ENCODE results near the gene TUBB8.
A peak's percentile ranks its signal among the peaks of the same experiment; 100 is the strongest.
"Not testable (repeated sequence)": the region's sequence is repeated elsewhere in the genome, so short reads cannot be mapped to it uniquely, and the experiment has no call there.

Gene TUBB8

GRCh38 chr10:13315-13635, 35.8 kb downstream of the TUBB8 start:
- DNase-seq: not testable (repeated sequence)

GRCh38 chr10:12444-13314, 36.4 kb downstream of the TUBB8 start:
- DNase-seq: not testable (repeated sequence)

GRCh38 chr10:11260-11659, 37.8 kb downstream of the TUBB8 start:
- not testable (repeated sequence) for DNase-seq

GRCh38 chr10:10261-10971, 38.7 kb downstream of the TUBB8 start:
- DNase-seq: peak; percentile 20

Data from CD4-positive, alpha-beta T cell treated with Interleukin-12 subunit alpha and Interleukin-12 subunit beta, for 1 hour (primary cell).